ENCODE results near the gene HOXD9.
A peak's percentile ranks its signal among the peaks of the same experiment; 100 is the strongest.

HOXD9 gene

GRCh38 chr2:176107731-176108181 lies 14.8 kb upstream of the HOXD9 start:
- no peaks in the 10 kb centered on the region for H3K36me3 ChIP-seq (ENCODE audit: insufficient read depth, low read length)
- H3K4me1 ChIP-seq (ENCODE audit: insufficient read depth, low read length): peaks cover 4% of the 10 kb centered on the region; the same call in 1 of the 2 replicates
- H3K9ac ChIP-seq (ENCODE audit: low read depth, low read length): peak overlapping the region; percentile 6; the same call in 1 of the 2 replicates
- no peaks in the 10 kb centered on the region for H3K9me3 ChIP-seq (ENCODE audit: control insufficient read depth, insufficient read depth, low read length)

- H3K9ac ChIP-seq (ENCODE audit: low read depth, low read length): no peak overlapping the region
- peaks cover 4% of the 10 kb centered on the region; the same call in 1 of the 2 replicates for H3K4me1 ChIP-seq (ENCODE audit: insufficient read depth, low read length)
- no peaks in the 10 kb centered on the region for H3K36me3 ChIP-seq (ENCODE audit: insufficient read depth, low read length)
- no peaks in the 10 kb centered on the region for H3K9me3 ChIP-seq (ENCODE audit: control insufficient read depth, insufficient read depth, low read length)
Observed at GRCh38 chr2:176109192-176109901, 13.2 kb upstream of the HOXD9 start.

- H3K9me3 ChIP-seq (ENCODE audit: control insufficient read depth, insufficient read depth, low read length): no peaks in the 10 kb centered on the region
- H3K4me1 ChIP-seq (ENCODE audit: insufficient read depth, low read length): peaks cover 4% of the 10 kb centered on the region; the same call in 1 of the 2 replicates
- no peaks in the 10 kb centered on the region for H3K36me3 ChIP-seq (ENCODE audit: insufficient read depth, low read length)
- no peak overlapping the region for H3K9ac ChIP-seq (ENCODE audit: low read depth, low read length)
Observed at GRCh38 chr2:176109946-176110345, 12.6 kb upstream of the HOXD9 start.

- Histone ChIP-seq H3K9ac (ENCODE audit: low read depth, low read length) (no peak overlapping the region), H3K9me3 (ENCODE audit: control insufficient read depth, insufficient read depth, low read length) (no peaks in the 10 kb centered on the region), H3K36me3 (ENCODE audit: insufficient read depth, low read length) (no peaks in the 10 kb centered on the region), H3K4me1 (ENCODE audit: insufficient read depth, low read length) (peaks cover 3% of the 10 kb centered on the region; the same call in 1 of the 2 replicates)
Observed at GRCh38 chr2:176110415-176111308, 11.9 kb upstream of the HOXD9 start.

- Histone ChIP-seq H3K9me3 (ENCODE audit: control insufficient read depth, insufficient read depth, low read length) (no peaks in the 10 kb centered on the region), H3K9ac (ENCODE audit: low read depth, low read length) (no peak overlapping the region), H3K36me3 (ENCODE audit: insufficient read depth, low read length) (no peaks in the 10 kb centered on the region)
Observed at GRCh38 chr2:176111309-176111663, 11.2 kb upstream of the HOXD9 start.

GRCh38 chr2:176111846-176112374 lies 10.6 kb upstream of the HOXD9 start:
- Histone ChIP-seq H3K9me3 (ENCODE audit: control insufficient read depth, insufficient read depth, low read length) (no peaks in the 10 kb centered on the region; the same call in 1 of the 2 replicates), H3K36me3 (ENCODE audit: insufficient read depth, low read length) (no peaks in the 10 kb centered on the region), H3K4me1 (ENCODE audit: insufficient read depth, low read length) (no peaks in the 10 kb centered on the region), H3K9ac (ENCODE audit: low read depth, low read length) (no peak overlapping the region)

More at GRCh38 chr2:176111309-176111663, 11.2 kb upstream of the HOXD9 start:
- no peaks in the 10 kb centered on the region for H3K4me1 ChIP-seq (ENCODE audit: insufficient read depth, low read length)

GRCh38 chr2:176112375-176113302 lies 9.9 kb upstream of the HOXD9 start:
- no peak overlapping the region for H3K9ac ChIP-seq (ENCODE audit: low read depth, low read length)
- H3K4me1 ChIP-seq (ENCODE audit: insufficient read depth, low read length): no peaks in the 10 kb centered on the region
- no peaks in the 10 kb centered on the region for H3K36me3 ChIP-seq (ENCODE audit: insufficient read depth, low read length)
- no peaks in the 10 kb centered on the region; the same call in 1 of the 2 replicates for H3K9me3 ChIP-seq (ENCODE audit: control insufficient read depth, insufficient read depth, low read length)

- Histone ChIP-seq H3K9me3 (ENCODE audit: control insufficient read depth, insufficient read depth, low read length) (no peaks in the 10 kb centered on the region; the same call in 1 of the 2 replicates), H3K9ac (ENCODE audit: low read depth, low read length) (no peak overlapping the region), H3K36me3 (ENCODE audit: insufficient read depth, low read length) (no peaks in the 10 kb centered on the region), H3K4me1 (ENCODE audit: insufficient read depth, low read length) (no peaks in the 10 kb centered on the region)
Observed at GRCh38 chr2:176114120-176114929, 8.2 kb upstream of the HOXD9 start.

GRCh38 chr2:176114930-176115625 lies 7.4 kb upstream of the HOXD9 start:
- Histone ChIP-seq H3K36me3 (ENCODE audit: insufficient read depth, low read length) (no peaks in the 10 kb centered on the region), H3K9ac (ENCODE audit: low read depth, low read length) (no peak overlapping the region), H3K9me3 (ENCODE audit: control insufficient read depth, insufficient read depth, low read length) (no peaks in the 10 kb centered on the region; the same call in 1 of the 2 replicates), H3K4me1 (ENCODE audit: insufficient read depth, low read length) (no peaks in the 10 kb centered on the region)

GRCh38 chr2:176115883-176116813 lies 6.4 kb upstream of the HOXD9 start, which contains the start of gene HOXD10:
Gene HOXD10 (plus strand): TSS chr2:176116778. CDS start chr2:176116834, 56 bp downstream.
- no peaks in the 10 kb centered on the region for H3K4me1 ChIP-seq (ENCODE audit: insufficient read depth, low read length)
- peak within 1 kb of the TSS; percentile 30; the same call in 1 of the 2 replicates for H3K9ac ChIP-seq (ENCODE audit: low read depth, low read length)

GRCh38 chr2:176117162-176117822 lies 5.2 kb upstream of the HOXD9 start:
- H3K4me1 ChIP-seq (ENCODE audit: insufficient read depth, low read length): no peaks in the 10 kb centered on the region
- no peaks in the 10 kb centered on the region for H3K36me3 ChIP-seq (ENCODE audit: insufficient read depth, low read length)
- no peak overlapping the region for H3K9ac ChIP-seq (ENCODE audit: low read depth, low read length)
- H3K9me3 ChIP-seq (ENCODE audit: control insufficient read depth, insufficient read depth, low read length): no peaks in the 10 kb centered on the region; the same call in 1 of the 2 replicates

More at GRCh38 chr2:176115883-176116813, 6.4 kb upstream of the HOXD9 start, which contains the start of gene HOXD10:
- no peaks in the 10 kb centered on the region; the same call in 1 of the 2 replicates for H3K9me3 ChIP-seq (ENCODE audit: control insufficient read depth, insufficient read depth, low read length)
- no peaks in the 10 kb centered on the region for H3K36me3 ChIP-seq (ENCODE audit: insufficient read depth, low read length)
